ENCODE data around the gene PPP2R5C.

The PPP2R5C gene

DNA sequence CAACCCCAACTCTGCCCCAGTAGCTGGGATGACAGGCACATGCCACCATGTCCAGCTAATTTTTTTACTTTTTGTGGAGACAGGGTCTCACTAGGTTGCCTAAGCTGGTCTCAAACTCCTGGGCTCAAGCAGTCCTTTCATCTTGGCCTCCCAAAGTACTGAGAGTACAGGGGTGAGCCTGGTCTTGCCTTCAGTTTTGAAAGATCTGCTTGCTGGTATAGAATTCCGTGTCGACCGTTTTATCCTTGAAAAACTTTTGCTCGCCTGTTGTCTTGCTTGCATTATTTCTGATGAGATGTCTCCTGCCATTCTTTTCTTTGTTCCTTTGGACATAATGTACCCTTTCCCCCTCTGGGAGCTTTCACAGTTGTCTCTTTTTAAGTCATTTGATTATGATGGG is 110.8 kb downstream of the PPP2R5C start:
- no peak for DNase-seq

DNA sequence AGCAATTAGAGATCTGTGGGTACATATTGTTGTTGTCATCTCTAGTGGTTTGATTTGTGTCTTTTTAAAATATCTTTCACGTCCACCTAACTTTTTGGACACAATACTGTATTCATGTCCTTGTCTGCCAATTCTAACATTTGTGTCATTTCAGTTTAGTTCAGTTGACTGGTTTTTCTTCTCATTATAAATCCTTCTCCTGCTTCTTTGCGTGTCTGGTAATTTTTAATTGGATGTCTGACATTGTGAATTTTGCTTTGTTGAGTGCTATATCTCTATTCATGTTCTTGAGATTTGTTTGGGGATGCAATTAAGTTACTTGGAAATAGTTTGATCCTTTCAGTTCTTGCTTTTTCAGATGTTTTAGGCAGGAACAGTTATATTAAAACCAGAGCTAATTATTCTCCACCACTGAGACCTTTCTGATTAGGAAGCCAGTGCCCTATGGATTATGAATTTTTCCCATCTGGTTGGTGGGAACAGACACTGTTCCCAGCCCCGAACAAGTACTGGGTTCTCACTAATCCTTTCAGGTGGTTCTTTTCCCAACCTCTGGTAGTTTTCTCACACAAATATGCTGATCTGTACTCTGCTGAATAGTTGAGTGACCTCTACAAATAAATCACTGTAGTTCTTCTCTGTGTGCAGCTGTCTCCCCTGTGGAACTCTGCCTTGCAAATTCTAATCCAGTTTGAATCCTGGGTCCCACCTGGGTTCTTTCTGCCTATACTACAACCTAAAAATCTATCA is 111.7 kb downstream of the PPP2R5C start:
- no peak for DNase-seq

DNA sequence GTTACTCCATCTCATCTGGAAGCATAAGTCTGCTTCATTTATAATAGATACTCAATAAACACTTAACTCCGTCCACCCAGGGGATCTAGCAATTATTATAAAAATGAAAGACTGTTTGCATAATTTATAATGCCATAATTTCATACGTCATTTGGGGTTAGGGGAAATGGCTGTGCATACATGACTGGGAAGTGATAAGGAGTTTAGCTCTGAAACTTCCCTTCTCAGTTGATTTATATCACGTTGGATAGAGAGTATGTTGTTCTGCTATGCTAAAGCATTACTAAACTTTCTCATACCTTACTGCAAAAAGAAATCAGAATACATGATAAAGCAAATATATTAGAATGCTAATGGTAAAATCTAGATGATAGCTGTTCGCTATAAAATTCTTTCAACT is 112.5 kb downstream of the PPP2R5C start:
- no peak for DNase-seq

DNA sequence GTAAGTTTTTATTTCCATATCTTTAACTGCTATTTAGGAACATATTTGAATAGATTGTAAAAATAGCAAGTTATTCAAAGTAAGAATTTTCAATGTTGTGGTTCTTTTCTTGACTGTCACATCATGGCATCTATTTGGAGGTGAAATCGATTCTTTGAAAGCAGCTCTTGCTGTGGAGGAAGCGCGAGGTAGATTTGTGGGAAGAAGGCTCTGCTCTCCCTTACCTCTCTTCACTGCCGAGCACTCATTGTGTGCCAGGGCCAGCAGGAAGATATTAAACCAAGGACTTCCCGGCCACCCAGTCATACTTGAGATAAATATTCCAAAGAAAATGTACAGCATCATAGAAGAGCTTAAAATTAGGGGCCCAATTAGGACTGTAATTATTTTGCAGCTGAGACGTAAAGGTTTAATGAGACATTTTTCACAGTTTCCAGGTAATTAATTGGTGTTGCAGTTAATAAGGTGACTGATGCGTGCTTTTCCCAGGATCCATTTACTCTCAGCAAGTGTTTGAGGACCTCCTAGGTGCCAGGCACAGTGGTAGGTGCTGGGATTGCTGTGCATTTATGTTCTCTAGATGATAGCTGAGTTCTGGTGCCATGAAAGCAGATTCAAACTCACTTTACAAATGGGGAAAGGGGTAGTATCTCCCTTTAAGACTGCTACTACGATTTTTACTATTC is 113.7 kb downstream of the PPP2R5C start:
- DNase-seq: no peak

DNA sequence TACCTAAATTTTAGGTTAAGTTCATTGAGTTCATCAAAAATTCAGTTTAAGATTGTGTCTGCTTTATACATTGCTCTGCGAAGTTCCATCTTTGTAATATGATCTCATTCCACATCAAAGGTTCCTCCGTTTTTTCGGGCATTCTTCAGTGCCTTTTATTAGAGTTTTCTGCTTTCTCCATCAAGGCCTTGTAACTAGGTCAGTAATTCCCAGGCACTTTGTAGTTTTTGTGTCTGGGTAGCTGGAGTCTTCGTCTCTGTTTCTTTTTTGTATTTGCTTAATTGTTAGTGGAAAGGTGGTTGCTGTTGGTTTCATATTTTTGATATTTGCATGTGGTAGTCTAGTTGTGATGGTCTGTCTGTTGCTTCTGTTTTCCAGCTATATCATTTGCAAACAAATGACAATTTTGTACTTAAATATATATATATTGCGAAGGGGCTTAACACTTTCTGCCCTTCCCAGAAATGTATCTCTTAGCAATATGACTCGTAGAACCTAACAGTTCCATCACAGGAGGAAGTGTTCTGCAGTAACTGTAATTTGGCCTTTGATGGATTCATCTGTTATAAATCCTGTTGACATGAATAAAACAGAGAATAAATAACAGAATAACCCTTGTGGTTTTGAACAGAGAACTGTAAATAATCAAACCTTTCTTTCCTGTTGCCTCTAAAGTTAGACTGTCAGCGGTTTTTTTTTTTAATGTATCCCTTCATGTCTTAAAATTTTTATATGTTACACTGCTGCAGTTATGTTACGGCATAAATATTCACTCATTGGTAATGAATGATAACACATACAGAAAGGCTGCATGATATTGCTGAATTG is 114.4 kb downstream of the PPP2R5C start:
- DNase-seq: no peak

DNA sequence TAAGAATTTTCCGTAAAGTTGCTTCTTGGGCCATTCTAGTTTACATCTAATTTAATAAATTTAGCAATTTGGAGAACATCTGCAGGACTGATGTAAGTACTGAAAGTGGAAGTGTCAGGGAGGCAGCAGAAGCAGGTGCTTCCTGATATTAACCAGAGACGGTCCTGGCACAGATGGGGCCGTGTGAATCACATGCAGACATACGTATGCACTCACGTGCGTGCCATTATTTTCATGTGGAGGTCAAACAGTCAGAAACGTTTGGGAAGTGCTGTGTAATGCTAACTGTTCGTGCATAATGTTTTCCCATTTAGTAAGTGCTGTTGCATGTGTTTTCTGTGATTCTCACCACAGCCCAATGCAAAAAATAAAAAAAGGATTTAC is 115.0 kb downstream of the PPP2R5C start:
- no peak for DNase-seq

DNA sequence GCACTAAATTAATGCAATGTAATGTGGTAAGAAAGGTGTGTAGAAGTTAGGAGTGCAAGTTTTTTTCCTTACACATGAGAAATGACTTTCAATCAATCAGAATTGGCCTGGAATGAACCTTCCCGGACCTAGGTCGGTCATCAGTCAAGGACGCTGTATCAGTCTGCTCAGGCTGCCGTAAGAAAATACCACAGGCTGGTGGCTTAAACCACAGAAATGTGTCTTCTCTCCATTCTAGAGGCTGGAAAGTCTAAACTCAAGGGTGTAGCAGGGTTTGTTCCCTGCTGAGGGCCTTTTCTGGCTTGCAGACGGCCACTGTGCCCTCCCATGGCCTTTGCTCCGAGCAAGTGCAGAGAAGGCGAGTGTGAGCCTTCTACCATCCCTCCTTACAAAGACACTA is 116.3 kb downstream of the PPP2R5C start:
- DNase-seq: no peak

DNA sequence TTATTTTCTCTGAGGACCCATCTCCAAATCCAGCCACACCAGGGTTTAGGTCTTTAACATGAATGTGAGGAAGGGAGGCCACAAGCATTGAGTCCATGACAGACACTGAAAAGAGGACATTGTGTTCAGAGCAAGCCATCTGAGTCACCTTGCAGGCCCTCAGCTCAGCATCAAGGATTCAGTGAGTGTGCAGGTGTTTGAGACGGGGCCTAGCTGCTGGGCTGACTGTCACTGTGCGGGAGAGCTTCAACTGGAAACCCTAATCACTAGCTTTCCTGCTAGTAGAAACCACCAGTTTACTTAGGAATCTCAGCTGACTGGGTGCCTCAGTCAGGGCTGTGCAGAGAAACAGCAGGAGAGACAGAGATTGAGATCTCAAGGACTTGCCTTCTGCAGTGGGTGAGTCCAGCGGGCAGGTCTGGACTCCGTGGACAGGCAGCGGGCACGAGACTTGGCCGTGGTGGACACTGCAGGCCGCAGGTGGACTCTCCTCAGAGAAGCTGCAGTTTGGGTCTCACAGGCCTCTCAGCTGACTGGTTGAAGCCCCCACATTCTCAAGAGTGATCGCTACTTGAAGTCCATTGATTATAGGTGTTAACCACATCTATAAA is 116.8 kb downstream of the PPP2R5C start:
- no peak for DNase-seq

DNA sequence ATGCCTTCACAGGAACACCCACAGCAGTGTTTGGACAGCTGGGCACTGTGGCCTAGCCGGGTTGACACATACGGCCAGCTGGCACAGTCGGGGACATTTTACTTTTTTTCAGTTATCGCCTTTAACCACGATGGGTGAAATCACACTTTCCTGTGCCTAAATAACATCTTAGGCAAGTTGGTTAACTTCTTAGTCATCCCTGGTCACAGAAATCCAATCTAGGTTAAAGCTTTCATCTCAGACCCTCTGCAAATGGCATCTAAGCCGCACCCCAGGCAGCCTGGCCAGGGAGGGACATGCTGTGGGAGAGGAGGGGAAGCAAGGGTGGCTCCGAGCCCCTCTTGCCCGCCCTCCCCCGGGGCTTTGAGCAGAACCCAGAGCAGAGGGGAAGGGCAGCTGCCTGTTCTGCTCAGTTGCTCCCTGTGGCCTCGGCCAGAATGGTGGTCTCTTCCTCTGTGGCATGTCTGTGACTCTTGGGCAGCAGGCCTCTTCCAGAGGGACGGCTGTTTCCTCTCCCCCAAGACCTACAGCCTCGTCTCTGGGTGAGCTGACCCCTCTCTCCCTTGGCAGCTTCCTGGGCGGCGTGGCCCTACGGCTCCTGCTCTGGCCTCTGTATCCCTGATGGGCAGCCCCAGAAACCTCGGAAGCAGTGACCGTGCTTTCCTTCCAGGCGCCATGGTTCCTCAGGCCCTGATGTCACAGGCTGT is 117.5 kb downstream of the PPP2R5C start:
- DNase-seq: no peak

DNA sequence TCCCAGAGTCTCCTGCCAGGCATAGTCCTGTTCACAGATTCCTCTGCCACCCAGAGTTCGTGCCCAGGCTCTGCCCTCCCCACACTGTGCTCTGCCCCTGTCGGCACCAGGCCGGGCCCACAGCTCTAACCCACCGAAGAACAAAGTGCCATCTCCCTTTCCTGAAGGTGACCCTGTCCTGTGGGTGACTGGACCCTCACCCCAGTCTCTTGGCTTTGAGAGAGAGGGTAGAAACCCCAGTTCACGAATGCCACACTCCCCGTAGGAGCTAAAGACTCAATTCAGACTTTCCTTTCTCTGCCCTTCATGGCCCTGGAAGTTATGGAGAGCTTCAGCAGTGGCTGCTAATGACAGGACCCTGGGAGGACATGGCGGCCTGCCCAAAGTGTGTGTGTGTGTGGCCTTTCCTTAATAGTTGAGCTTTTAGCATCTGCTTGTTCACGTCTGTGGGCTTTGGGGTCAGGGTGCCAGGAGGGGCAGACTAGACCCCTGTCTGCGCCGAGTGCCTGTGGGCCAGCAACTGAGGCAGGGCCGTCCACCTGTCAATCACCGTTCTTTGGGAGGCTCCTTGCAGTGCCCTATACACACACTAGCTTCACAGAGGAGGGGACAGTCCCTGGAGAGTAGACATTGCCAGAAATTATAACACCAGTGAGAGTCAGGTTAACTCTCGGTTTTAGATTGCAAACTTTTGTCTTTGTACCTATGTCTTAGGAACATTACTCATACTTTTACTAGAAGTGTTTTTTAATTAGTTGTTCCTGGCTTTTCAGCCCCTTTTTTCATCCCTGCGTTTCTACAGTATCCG is 118.2 kb downstream of the PPP2R5C start:
- DNase-seq: no peak

DNA sequence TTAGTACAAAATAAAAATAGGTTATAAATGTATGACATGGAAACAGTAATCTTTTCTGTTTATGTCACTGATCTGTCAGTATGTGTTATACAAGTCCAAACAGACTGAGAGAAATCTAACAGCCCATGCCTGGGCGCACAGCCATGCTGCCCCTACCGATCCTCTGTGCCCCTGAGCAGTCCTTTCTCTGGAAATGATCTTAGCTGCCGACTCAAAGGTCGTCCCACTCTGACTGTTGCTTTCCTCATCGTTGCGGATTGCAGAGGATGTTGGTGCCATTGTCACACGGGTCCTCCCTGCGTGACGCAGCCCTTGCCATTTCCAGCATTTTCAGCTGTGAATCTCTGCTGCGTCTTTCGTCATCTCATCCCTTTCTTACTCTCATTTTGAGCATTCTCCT is 119.9 kb downstream of the PPP2R5C start:
- DNase-seq: no peak

DNA sequence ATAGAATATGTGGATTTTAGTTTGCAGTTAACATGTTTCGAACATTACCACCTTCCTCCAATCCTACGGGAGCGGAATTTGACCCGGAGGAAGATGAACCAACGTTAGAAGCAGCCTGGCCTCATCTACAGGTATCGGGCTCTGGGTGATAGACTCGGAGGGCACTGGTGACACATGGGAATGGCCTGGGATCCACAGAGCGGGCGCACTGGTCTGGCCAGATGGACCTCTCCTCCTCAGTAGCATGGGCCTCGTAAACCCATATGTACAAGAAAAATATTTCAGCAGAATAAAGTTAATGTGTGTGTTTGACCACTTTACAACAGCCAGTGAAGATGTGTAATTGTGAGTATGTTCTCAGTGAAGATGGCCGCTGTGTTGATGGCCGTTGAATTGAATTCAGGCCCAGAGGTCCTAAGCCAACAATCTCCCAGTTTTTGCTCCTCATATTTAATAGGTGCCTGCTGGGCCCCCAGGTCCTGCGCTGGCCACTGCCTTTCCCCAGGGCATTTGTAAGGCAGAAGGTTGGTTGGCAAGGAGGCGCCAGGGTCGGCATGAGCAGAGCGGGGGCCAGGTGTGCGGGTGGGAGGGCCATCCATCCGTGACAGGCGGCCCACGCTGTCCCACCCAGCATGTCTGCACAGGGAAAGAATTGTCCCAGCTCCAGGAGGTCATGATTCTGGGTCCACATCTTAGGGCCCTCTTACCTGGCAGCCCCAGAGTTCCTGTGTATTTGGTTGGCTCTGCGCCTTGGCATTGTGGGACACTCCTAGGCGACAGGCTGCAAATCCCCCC is 120.8 kb downstream of the PPP2R5C start:
- DNase-seq: no peak

DNA sequence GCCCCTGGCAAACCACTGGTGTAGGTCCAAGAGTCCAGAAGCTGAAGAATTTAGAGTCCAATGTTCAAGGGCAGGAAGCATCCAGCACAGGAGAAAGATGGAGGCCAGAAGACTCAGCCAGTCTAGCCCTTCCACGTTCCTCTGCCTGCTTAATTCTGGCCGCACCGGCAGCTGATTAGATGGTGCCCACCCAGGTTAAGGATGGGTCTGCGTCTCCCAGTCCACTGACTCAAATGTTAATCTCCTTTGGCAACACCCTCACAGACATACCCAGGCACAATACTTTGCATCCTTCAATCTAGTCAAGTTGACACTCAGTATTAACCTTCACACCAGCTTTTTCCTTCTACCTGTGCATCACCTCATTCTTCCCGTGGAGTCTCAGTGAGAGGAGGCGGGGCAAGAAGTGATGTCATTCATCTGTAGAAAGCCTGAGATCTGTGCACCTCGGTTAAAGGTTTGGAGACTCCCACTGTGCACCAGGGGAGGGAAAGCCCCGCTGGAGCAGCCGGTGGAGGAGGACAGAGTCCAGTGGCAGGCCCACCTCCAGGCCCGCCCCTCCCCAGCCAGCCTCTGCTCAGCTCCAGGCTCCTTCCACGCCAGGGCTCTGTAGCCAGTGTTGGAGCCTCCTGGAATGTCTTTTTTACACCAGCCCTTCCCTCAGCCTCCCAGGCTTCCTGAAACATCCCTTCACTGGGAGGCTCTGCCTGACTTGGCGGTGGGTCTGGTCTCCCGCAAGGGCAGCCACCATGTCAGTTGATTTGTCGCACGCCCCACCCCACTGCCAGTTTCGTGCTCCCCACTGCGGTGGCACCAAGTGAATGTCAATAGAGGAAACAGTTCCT is 122.8 kb downstream of the PPP2R5C start:
- DNase-seq: no peak

DNA sequence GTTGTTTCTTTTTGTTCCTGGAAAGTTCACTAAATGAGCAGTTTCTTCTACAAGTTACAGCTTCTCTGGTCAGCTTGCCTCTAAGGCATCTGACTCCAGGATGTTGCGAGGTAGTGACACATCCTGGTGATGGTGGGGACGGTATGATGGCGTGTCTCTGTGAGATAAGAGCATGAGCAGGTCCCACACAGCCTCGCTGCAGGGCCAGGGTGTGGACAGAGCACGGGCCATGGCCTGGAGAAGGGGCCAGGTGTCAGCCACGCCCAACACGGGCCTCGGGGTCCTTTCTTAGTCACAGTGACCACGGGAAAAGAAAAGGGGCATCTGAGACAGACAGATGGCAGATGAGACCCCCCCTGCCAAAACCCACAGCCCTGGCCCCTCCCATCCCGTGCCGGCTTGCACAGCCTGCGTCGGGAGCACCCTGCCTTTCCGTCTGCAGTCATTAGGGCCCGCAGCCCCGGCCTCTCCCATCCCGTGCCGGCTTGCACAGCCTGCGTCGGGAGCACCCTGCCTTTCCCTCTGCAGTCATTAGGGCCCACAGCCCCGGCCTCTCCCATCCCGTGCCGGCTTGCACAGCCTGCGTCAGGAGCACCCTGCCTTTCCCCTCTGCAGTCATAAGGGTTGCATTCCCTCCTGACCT is 123.5 kb downstream of the PPP2R5C start:
- no peak for DNase-seq

DNA sequence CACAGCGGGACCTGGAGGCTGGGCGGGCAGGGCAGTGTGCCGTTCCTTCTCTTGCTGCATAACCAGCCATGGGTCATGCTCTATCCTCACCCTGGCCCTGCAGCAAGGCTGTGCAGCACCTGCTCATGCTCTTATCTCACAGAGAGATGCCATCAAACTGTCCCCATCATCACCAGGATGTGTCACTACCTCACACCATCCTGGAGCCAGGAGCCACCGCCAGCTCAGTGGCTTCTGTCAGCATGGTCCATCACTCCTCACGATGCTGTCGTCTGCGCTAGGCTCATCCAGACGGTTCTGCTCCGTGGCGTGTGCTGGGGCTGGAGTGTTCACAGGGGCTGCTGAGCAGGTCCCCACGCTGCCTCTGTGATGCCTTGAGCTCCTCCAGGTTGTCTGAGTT is 125.7 kb downstream of the PPP2R5C start:
- DNase-seq: no peak

DNA sequence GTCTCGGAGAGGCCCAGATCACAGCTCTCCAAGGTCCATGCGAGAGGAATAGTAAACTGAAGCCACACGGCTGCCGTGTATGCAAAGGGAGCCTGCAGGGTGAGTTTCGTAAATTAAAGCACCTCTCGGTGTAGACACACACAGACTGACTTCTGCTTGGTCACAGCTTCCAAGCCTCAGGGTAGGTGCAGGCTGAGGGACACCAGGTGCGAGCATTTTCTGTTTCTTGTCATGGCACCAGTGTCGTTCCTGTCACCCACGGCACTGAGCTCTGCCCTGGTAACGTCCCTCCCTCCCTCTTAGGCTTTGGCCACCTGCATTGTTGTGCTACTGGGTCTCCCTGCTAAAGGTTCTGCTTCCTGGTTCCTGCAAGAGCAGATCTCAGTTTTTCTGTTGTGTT is 126.7 kb downstream of the PPP2R5C start:
- no peak for DNase-seq

DNA sequence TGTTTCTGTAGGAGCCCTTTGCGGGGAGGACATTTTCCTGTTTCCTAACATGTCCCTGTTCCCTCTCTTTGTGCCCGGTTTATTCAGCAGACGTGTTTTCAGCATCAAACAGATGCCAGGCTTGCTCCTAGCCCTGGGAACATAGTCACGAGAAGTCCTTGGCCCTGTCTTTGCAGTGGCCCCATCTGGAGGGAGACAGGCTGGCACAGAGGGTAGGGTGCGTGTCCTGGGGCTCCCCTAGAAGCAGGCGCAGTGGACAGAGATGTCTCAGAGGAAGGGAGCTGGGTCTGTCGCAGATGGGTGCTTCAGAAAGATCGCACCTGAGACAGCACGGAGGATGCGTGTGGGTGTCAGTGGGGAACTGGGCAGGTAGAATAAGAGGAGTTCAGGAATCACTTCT is 127.9 kb downstream of the PPP2R5C start:
- DNase-seq: no peak

DNA sequence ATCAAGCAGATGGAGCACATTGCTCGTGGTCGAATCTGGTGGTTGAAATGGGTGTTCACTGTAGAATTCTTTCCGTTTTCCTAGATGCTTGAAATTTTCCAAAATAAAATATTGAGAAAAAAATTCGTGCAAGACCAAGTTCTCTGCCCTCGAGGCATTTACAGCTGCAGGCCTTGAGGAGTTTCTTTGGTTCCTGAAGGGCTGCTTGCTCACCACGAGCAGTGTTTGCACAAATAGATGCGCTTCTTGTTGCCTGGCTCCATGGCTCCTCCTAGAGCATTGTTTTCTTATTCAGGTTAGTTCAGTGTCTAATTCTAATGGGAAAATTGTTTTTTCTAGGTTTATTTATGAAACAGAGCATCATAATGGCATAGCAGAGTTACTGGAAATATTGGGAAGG is 128.4 kb downstream of the PPP2R5C start:
- no peak for DNase-seq

DNA sequence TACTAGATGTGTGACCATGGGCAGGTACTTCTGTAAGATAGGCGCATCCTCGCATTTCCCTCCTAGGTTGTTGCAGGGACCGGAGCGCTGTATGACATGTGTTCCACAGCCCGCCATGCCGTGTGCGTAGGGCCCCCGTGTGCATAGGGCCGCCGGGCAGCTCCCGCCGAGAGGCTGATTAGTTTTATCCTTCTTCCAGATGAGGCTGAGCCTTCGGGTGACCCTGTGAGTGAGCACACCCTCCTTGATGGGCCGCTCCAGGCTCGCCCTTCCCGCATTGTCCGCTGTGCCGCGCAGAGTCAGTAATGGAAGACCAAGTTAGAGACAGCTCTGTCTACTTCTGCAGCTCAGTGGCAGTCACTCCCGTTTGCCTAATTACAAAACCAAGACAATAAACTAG is 130.0 kb downstream of the PPP2R5C start:
- DNase-seq: no peak

DNA sequence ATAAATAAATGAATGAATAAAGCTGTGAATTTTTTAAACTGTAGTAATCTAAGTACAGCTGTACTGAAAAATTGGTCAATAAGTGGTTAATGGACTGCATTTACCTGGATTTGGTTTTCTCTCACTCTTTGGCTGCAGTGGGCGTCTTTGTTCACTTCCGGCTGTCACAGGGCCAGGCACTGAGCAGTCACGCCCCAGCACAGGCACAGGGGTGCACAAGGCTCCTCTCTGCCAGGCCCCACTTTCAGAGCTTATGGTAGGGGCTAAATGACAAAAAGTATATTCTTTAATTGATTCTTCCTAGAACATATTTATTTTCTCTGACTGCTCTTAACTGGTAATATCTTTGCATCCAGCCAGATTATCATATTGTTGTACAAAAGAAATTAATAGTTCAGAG is 132.2 kb downstream of the PPP2R5C start:
- DNase-seq: no peak
